Mucosa of descending colon (tissue), 3 donors: Measurements from ENCODE around the gene SNX25. TPM values are rescaled to one million over a fixed set of nuclear protein-coding genes. Genes with fewer than 3 reads are reported as not detected.

Experiments
- ATAC-seq: fragments of 200-7000 bp; cut with Tn5 transposase; one replicate; pipeline ENCODE4 v1.9.1; 2020; ENCODE audit warnings: mild to moderate bottlenecking, moderate library complexity
- DNase-seq, 3 donors: peaks; one replicate each; pipeline ENCODE4 v3.0.0-alpha.2; 2020
- H3K36me3 ChIP-seq: fragments of 200-600 bp; one replicate; pipeline ENCODE4 v1.8.0; 2021; ENCODE audit warnings: low read depth, mild to moderate bottlenecking
- H3K4me1 ChIP-seq: fragments of 200-600 bp; one replicate; pipeline ENCODE4 v1.8.0; 2021; ENCODE audit warnings: low read depth, mild to moderate bottlenecking
- H3K4me3 ChIP-seq: fragments of 200-600 bp; one replicate; pipeline ENCODE4 v1.8.0; 2021; ENCODE audit warnings: mild to moderate bottlenecking
- H3K9me3 ChIP-seq: fragments of 200-600 bp; one replicate; pipeline ENCODE4 v1.8.0; 2021; ENCODE audit warnings: mild to moderate bottlenecking
- intact Hi-C, 2 donors: fragments of 100-400 bp; cut with DNase I in 1 of 2; cut with micrococcal nuclease in 1 of 2; formaldehyde crosslinking; loops; one replicate each; pipeline versions ENCODE4 v1.11.0 to v1.11.1; 2022; cut with DNase I, micrococcal nuclease
- total RNA-seq, 3 donors: library from RNA; stranded (reverse); fragmentation: NEBNext Ultra II Directional in 2 of 3; extraction: Animal tissue kit (Norgen Biotek cat#: 25700) in 2 of 3; gene quantifications; one replicate each; pipeline versions ENCODE4 v1.2.1 to v1.2.4, GENCODE V29; 2021 to 2023
- TF ChIP-seq, protein P1 (sequence below): fragments of 200-600 bp; IDR thresholded peaks from one replicate; pipeline ENCODE4 v1.8.0; 2022; ENCODE audit warnings: antibody characterized with exemption, mild to moderate bottlenecking
- donor health status: DM: no; HTN: no; CAD: no; lungs with moderate emphysema.
- donor health status: DM: no; HTN: no; CAD: no.
- donor health status: DM: no; HTN: yes; CAD: no.

The SNX25 gene
- total RNA-seq, 3 donors from 2014 or later: 10.8 to 29.7 (median 16.8) TPM

DNA sequence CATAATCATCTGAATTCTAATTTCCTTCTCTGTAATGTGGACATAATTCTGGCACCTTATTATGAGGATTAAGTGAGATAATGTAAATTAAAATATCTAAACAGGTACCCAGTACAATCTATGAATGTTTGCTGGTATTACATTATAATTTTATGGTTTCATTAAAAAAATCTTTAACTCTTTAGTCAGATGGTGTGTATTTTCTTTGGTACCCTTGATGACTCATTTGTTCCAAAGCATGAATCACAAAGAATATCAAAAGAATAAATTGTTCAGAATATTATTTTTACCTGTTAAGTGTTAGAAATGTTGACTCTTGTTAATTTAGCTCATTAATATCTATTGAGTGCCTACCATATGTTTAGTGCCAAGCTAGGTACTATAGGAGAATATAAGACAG is 74.3 kb downstream of the SNX25 start:
- TF ChIP-seq, protein P1, sequence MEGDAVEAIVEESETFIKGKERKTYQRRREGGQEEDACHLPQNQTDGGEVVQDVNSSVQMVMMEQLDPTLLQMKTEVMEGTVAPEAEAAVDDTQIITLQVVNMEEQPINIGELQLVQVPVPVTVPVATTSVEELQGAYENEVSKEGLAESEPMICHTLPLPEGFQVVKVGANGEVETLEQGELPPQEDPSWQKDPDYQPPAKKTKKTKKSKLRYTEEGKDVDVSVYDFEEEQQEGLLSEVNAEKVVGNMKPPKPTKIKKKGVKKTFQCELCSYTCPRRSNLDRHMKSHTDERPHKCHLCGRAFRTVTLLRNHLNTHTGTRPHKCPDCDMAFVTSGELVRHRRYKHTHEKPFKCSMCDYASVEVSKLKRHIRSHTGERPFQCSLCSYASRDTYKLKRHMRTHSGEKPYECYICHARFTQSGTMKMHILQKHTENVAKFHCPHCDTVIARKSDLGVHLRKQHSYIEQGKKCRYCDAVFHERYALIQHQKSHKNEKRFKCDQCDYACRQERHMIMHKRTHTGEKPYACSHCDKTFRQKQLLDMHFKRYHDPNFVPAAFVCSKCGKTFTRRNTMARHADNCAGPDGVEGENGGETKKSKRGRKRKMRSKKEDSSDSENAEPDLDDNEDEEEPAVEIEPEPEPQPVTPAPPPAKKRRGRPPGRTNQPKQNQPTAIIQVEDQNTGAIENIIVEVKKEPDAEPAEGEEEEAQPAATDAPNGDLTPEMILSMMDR: no peak
- Histone ChIP-seq H3K4me1 (peaks cover 7% of the 10 kb centered on the region), H3K36me3 (no peaks in the 10 kb centered on the region), H3K4me3 (no peak overlapping the region), H3K9me3 (no peaks in the 10 kb centered on the region)
- no peak for DNase-seq
- ATAC-seq: no peak
- intact Hi-C loops: no loop called here

- Histone ChIP-seq H3K9me3 (no peaks in the 10 kb centered on the region), H3K36me3 (no peaks in the 10 kb centered on the region), H3K4me3 (no peak overlapping the region), H3K4me1 (no peaks in the 10 kb centered on the region)
- DNase-seq: no peak
- TF ChIP-seq, protein P1: no peak
- no peak for ATAC-seq
- intact Hi-C loops: no loop called here
Measured at GRCh38 chr4:185285632-185286393, 76.4 kb downstream of the SNX25 start.

GRCh38 chr4:185286571-185286970 is 77.2 kb downstream of the SNX25 start:
- Histone ChIP-seq H3K4me1 (no peaks in the 10 kb centered on the region), H3K36me3 (no peaks in the 10 kb centered on the region), H3K4me3 (no peak overlapping the region), H3K9me3 (no peaks in the 10 kb centered on the region)
- intact Hi-C loops: no loop called here
- DNase-seq (no peak), ATAC-seq (no peak)
- TF ChIP-seq, protein P1: no peak

GRCh38 chr4:185287031-185287430 is 77.6 kb downstream of the SNX25 start:
- no peaks in the 10 kb centered on the region for H3K9me3 ChIP-seq
- TF ChIP-seq, protein P1: no peak
- H3K4me1 ChIP-seq: no peaks in the 10 kb centered on the region
- no peaks in the 10 kb centered on the region for H3K36me3 ChIP-seq
- DNase-seq (no peak), ATAC-seq (no peak)
- intact Hi-C loops: no loop called here
- H3K4me3 ChIP-seq: no peak overlapping the region

DNA sequence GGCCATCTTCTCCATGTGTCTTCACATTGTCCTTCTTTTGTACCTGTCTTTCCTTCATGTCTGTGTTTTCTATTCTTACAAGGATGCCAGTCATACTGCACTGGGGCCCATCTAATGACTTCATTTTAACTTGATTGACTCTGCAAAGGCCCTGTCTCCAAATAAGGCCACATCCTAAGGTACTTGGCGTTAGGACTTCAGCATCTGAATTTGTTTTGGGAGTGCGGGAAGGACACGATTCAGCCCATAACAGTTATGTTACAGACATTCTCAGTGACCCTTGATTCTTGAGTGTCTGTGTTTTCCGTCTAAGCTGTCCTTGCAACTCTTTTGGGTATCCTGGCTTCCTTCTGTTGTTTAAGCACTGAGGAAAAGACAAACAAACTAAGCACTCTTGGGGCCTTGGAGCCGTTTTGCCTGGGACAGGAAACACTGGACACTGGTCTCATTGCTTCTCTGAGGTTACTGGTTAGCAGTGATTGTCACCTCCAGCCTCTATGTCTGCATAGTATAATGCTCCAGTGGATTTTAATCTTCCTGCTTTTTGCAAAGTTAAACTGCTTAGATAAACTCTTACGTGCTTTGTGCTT is 80.7 kb downstream of the SNX25 start:
- DNase-seq (no peak), ATAC-seq (no peak)
- Histone ChIP-seq H3K4me1 (no peaks in the 10 kb centered on the region), H3K9me3 (no peaks in the 10 kb centered on the region), H3K4me3 (no peak overlapping the region), H3K36me3 (no peaks in the 10 kb centered on the region)
- TF ChIP-seq, protein P1: no peak
- intact Hi-C loops: no loop called here
